Measurements from ENCODE around the gene DUSP1.

GRCh38 chr5:172763120-172763464, 7.9 kb downstream of the DUSP1 start:
- TF ChIP-seq EZH2 (IDR thresholded peaks at IDR 0.05; ENCODE audit: low read depth) (no peak), CTCF (conservative IDR thresholded peaks at IDR 0.05) (no peak)
